KMS-11 (cell line): ENCODE data around the gene KRT12.

Experiments
- H2AFZ ChIP-seq: fragments of 200-600 bp; sonication (generic); 2 replicates; pipeline ENCODE4 v1.6.1; 2016; ENCODE audit warnings: antibody characterized with exemption, mixed run types, low read depth
- H3K27ac ChIP-seq: fragments of 200-600 bp; sonication (generic); 2 replicates; pipeline ENCODE4 v1.6.1; 2016; ENCODE audit warnings: mild to moderate bottlenecking, mixed run types
- H3K27me3 ChIP-seq: fragments of 200-600 bp; sonication (generic); 2 replicates; pipeline ENCODE4 v1.6.1; 2017; ENCODE audit warnings: mild to moderate bottlenecking, low read depth, mixed run types, moderate library complexity; ENCODE audit not compliant: insufficient read depth
- H3K36me3 ChIP-seq: fragments of 200-600 bp; sonication (generic); 2 replicates; pipeline ENCODE4 v1.6.1; 2017; ENCODE audit warnings: mild to moderate bottlenecking, mixed run types; ENCODE audit not compliant: insufficient read depth
- H3K4me1 ChIP-seq: fragments of 200-600 bp; sonication (generic); 2 replicates; pipeline ENCODE4 v1.6.1; 2016; ENCODE audit warnings: mild to moderate bottlenecking, low read depth, mixed run types; ENCODE audit not compliant: poor library complexity, severe bottlenecking
- H3K4me2 ChIP-seq: fragments of 200-600 bp; sonication (generic); 2 replicates; pipeline ENCODE4 v1.7.0; 2016; ENCODE audit warnings: mild to moderate bottlenecking, mixed run types
- H3K4me3 ChIP-seq: fragments of 200-600 bp; sonication (generic); IDR thresholded peaks from 2 replicates; pipeline ENCODE4 v1.6.1; 2017; ENCODE audit warnings: low read depth, low read length, mixed read lengths; ENCODE audit not compliant: insufficient read depth
- H3K79me2 ChIP-seq: fragments of 200-600 bp; sonication (generic); 2 replicates; pipeline ENCODE4 v1.6.1; 2016; ENCODE audit warnings: low read depth, mixed run types; ENCODE audit not compliant: insufficient read depth
- H3K9ac ChIP-seq: fragments of 200-600 bp; sonication (generic); 2 replicates; pipeline ENCODE4 v1.6.1; 2016; ENCODE audit warnings: mild to moderate bottlenecking, mixed run types
- H4K20me1 ChIP-seq: fragments of 200-600 bp; sonication (generic); 2 replicates; pipeline ENCODE4 v1.6.1; 2016; ENCODE audit warnings: mild to moderate bottlenecking, mixed run types; ENCODE audit not compliant: insufficient read depth
- TF ChIP-seq, protein P1 (sequence below): fragments of 200-600 bp; sonication (generic); conservative IDR thresholded peaks from 2 replicates; pipeline ENCODE4 v1.6.1; 2017; ENCODE audit warnings: low read depth, mild to moderate bottlenecking, antibody characterized with exemption, low read length, moderate library complexity, mixed read lengths

The KRT12 gene

DNA sequence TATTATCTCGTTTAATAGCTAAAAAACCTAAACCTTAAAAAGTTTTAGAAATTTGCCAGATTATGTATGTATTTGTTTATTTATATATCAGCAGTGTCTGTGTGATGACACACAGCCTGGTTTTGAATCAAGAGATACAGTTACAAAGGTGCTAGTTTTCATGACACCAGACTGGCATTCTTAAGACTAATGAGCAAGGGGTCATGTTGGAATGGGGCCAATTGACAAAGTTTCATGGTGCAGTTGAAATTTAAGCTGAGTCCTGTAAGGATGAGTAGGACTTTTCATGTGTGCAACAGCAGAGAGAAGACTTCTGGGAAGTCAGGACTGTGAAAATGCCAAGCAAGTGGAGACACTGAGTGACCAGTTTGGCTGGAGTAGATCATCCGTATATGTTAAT lies 41.4 kb downstream of the KRT12 start:
- no peaks in the 10 kb centered on the region for H3K79me2 ChIP-seq
- peaks cover 6% of the 10 kb centered on the region for H3K4me1 ChIP-seq
- TF ChIP-seq, protein P1, sequence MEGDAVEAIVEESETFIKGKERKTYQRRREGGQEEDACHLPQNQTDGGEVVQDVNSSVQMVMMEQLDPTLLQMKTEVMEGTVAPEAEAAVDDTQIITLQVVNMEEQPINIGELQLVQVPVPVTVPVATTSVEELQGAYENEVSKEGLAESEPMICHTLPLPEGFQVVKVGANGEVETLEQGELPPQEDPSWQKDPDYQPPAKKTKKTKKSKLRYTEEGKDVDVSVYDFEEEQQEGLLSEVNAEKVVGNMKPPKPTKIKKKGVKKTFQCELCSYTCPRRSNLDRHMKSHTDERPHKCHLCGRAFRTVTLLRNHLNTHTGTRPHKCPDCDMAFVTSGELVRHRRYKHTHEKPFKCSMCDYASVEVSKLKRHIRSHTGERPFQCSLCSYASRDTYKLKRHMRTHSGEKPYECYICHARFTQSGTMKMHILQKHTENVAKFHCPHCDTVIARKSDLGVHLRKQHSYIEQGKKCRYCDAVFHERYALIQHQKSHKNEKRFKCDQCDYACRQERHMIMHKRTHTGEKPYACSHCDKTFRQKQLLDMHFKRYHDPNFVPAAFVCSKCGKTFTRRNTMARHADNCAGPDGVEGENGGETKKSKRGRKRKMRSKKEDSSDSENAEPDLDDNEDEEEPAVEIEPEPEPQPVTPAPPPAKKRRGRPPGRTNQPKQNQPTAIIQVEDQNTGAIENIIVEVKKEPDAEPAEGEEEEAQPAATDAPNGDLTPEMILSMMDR, result no peak
- H3K9ac ChIP-seq, result no peak overlapping the region
- H4K20me1 ChIP-seq, result no peaks in the 10 kb centered on the region
- H3K4me3 ChIP-seq, result no peak overlapping the region
- no peaks in the 10 kb centered on the region for H3K27me3 ChIP-seq
- no peaks in the 10 kb centered on the region for H3K36me3 ChIP-seq
- H3K4me2 ChIP-seq, result no peak overlapping the region
- no peak overlapping the region for H2AFZ ChIP-seq
- no peak overlapping the region for H3K27ac ChIP-seq

DNA sequence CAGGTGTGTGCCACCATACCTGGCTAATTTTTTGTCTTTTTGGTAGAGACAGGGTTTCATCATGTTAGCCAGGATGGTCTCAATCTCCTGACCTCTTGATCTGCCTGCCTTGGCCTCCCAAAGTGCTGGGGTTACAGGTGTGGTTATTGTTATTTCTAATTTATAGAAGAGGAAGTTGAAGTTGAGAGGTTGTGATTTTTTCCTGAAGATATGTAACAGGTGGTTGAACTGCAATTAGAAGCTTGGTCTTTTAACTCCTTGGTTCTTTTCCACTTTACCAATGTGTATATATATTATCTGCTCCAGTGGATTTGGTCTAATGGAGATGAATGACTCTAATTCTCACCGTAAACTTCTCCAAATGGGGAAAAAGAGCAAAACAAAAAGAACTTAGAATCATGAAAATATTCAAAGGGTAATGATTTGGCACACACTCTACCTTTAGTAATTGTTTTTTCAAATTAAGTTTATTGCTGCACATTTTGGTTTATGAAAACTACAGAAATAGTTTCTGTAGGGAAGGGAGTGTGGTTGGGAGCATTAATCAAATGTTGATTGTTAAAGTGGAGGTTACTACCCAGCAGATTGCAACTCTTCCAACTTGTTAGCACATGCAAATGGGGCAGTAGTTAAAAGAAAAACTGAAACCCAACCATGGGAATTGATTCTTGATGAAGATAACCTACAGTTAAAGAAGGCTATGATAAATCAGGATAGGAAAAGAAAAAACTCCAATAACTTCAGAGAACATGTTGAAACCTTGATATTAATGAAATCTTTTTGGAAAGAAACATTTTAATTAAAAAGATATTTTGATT lies 42.8 kb downstream of the KRT12 start:
- no peaks in the 10 kb centered on the region for H3K27me3 ChIP-seq
- H4K20me1 ChIP-seq, result no peaks in the 10 kb centered on the region
- no peaks in the 10 kb centered on the region for H3K36me3 ChIP-seq
- H2AFZ ChIP-seq, result no peak overlapping the region
- TF ChIP-seq, protein P1, result no peak
- no peaks in the 10 kb centered on the region for H3K79me2 ChIP-seq
- H3K9ac ChIP-seq, result no peak overlapping the region
- H3K27ac ChIP-seq, result no peak overlapping the region
- no peak overlapping the region for H3K4me2 ChIP-seq
- H3K4me3 ChIP-seq, result no peak overlapping the region
- H3K4me1 ChIP-seq, result peaks cover 11% of the 10 kb centered on the region

DNA sequence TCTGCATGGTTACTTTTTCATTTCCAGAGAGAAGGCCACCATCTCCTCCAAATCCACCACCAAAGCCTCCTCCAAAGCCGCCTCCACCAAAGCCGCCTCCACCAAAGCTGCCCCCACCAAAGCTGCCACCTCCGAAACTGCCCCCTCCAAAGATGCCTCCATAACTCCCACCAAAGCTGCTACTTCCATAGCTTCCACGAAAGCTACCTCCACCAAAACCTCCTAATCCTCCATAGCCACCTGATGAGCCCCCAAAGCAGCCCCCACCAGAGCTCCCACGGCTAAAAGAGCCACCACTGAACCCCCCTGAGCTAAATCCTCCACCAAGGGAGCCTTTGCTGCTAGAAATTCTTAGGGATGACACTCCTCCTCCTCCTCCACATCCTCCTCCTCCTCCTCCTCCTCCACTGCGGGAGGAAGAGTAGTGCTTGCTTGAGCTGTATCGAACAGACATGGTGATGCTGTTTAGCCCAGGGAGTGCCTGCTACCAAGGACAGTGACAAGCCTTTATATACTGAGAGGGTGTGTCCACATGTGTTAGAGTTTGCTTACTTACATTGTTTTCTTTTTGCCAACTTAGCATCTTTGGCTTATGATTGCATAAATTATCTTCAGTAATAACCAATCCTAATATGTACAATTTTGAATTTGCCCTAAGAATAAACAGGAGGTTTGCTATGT lies 44.8 kb downstream of the KRT12 start, which contains the start of gene KRT10:
Gene KRT10 (minus strand): TSS at position 483 of the 681 bp plus-strand sequence. CDS start 29 bp downstream, at position 454.
- Histone ChIP-seq H3K4me1 (peaks cover 18% of the 10 kb centered on the region), H3K36me3 (no peaks in the 10 kb centered on the region), H3K79me2 (no peaks in the 10 kb centered on the region), H3K4me2 (no peak within 1 kb of the TSS), H3K9ac (no peak within 1 kb of the TSS), H2AFZ (no peak within 1 kb of the TSS), H4K20me1 (no peaks in the 10 kb centered on the region), H3K27me3 (no peaks in the 10 kb centered on the region), H3K27ac (no peak within 1 kb of the TSS), H3K4me3 (no peak within 1 kb of the TSS)
- TF ChIP-seq, protein P1, result no peak

DNA sequence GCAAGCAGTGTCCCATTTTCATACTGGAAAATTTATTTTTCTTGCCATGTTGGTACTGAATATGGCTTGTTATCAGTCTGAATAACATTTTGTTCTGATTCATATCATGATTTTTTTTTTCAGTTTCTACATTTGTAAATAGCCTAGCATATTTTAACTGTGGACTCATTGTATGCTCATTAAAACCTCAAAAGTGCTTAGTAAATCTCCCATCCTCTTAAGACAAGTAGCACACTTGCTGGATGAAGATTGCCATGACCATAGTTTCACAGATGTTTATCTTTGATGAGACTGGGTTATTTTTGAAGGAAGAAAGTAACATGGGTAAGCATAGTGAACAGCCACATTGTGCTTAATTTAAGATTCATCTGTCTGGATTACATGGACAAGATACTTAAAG lies 45.5 kb downstream of the KRT12 start:
- no peak overlapping the region for H3K4me3 ChIP-seq
- H3K27me3 ChIP-seq, result no peaks in the 10 kb centered on the region
- no peak overlapping the region for H3K9ac ChIP-seq
- H3K4me2 ChIP-seq, result no peak overlapping the region
- H3K79me2 ChIP-seq, result no peaks in the 10 kb centered on the region
- H3K4me1 ChIP-seq, result peaks cover 18% of the 10 kb centered on the region
- H2AFZ ChIP-seq, result no peak overlapping the region
- H3K27ac ChIP-seq, result no peak overlapping the region
- no peaks in the 10 kb centered on the region for H4K20me1 ChIP-seq
- no peaks in the 10 kb centered on the region for H3K36me3 ChIP-seq
- TF ChIP-seq, protein P1, result no peak
